ENCODE measurements around the gene EVI5L. TPM values are rescaled to one million over a fixed set of nuclear protein-coding genes. Genes with fewer than 3 reads are reported as not detected.

Gene EVI5L
- total and polyA plus RNA-seq, 2 of the 4 experiments (the other 2 are of a cell fraction) = 12.7 to 14.6 TPM

GRCh38 chr19:7856109-7856591 lies 26.1 kb downstream of the EVI5L start:
- no peak overlapping the region for H2AFZ ChIP-seq (replicated peaks; ENCODE audit: low read length, poor library complexity)
- TF ChIP-seq MAZ (IDR thresholded peaks at IDR 0.05; ENCODE audit: borderline replicate concordance, low read depth, low read length) (peak; percentile 15; the same call in 1 of the 2 replicates), BHLHE40 (IDR thresholded peaks at IDR 0.05; ENCODE audit: low read depth, low read length) (no peak)
- no peaks in the 10 kb centered on the region for H3K27me3 ChIP-seq (ENCODE audit: control insufficient read depth, insufficient read depth, low read length)
- H3K27ac ChIP-seq (ENCODE audit: insufficient read depth, low read length) = no peak overlapping the region
- no peaks in the 10 kb centered on the region for H3K4me1 ChIP-seq (ENCODE audit: control insufficient read depth, insufficient read depth, low read length)
- no peak overlapping the region for H3K4me2 ChIP-seq (ENCODE audit: low read depth, low read length)
- H3K9me1 ChIP-seq (ENCODE audit: insufficient read depth, low read length) = no peaks in the 10 kb centered on the region
- H3K9ac ChIP-seq (ENCODE audit: low read depth, low read length) = no peak overlapping the region
- no peak overlapping the region for H2BK120ac ChIP-seq (ENCODE audit: low read depth, low read length)
- no peaks in the 10 kb centered on the region for H3K9me3 ChIP-seq (ENCODE audit: control insufficient read depth, insufficient read depth, low read length)
- no peak overlapping the region for H2AK5ac ChIP-seq (ENCODE audit: low read depth, low read length)
- H2BK5ac ChIP-seq (ENCODE audit: low read depth, low read length, poor library complexity, severe bottlenecking) = no peak overlapping the region
- no peak overlapping the region for H3K14ac ChIP-seq (replicated peaks; ENCODE audit: low read depth, low read length)
- H2AK9ac ChIP-seq (replicated peaks; ENCODE audit: low read depth, low read length, poor library complexity) = no peak overlapping the region
- no peak overlapping the region for H4K8ac ChIP-seq (ENCODE audit: low read depth in 2 of 2, low read length in 2 of 2)
- no peak overlapping the region for H3K56ac ChIP-seq (ENCODE audit: extremely low read depth, insufficient read depth, low read length)
- CTCF ChIA-PET = no interaction called here
- no TSS peak for BruUV-seq (replicated peaks)
- in situ Hi-C loops (cut with MboI; ENCODE audit: low sequenced_read_pairs) = no loop called here
- H3K18ac ChIP-seq (ENCODE audit: low read depth, low read length) = no peak overlapping the region
- intact Hi-C loops (cut with micrococcal nuclease) = no loop called here
- no peak overlapping the region for H4K5ac ChIP-seq (ENCODE audit: low read depth, low read length)
- no peak overlapping the region for H2BK15ac ChIP-seq (ENCODE audit: low read depth, low read length)
- dilution Hi-C loops (cut with HindIII; ENCODE audit: low sequenced_read_pairs, unreplicated experiment) = no loop called here
- H4K20me1 ChIP-seq (ENCODE audit: insufficient read depth, low read length) = peaks cover 5% of the 10 kb centered on the region; the same call in 1 of the 2 replicates
- peaks cover 2% of the 10 kb centered on the region; the same call in 1 of the 2 replicates for H3K36me3 ChIP-seq (ENCODE audit: control insufficient read depth, insufficient read depth, low read length)
- H3K23ac ChIP-seq (ENCODE audit: low read depth, low read length) = no peak overlapping the region
- ATAC-seq (ENCODE audit: low read depth) (no peak), DNase-seq (no peak)
- H3K79me1 ChIP-seq (ENCODE audit: low read depth in 1 of 2, low read length in 2 of 2) = no peaks in the 10 kb centered on the region
- H4K91ac ChIP-seq (ENCODE audit: insufficient read depth, low read depth, low read length) = no peak overlapping the region
- WGBS, 2 experiments (ENCODE audit: extremely low coverage in 2 of 2, insufficient read length in 1 of 2) = 91% methylated on average over 4 of the region's 16 CpGs; no CpG with 5 or more reads in 1 of the 2 experiments
- H3K4ac ChIP-seq (ENCODE audit: low read depth, low read length) = no peak overlapping the region
- no peak overlapping the region for H2BK20ac ChIP-seq (ENCODE audit: low read depth, low read length)
- H3K4me3 ChIP-seq (ENCODE audit: insufficient read depth, low read depth, low read length) = no peak overlapping the region
- POLR2A ChIA-PET (ENCODE audit: unreplicated experiment) = no interaction called here
